ENCODE measurements around the gene RXRB.
"Not testable (repeated sequence)": the region's sequence is repeated elsewhere in the genome, so short reads cannot be mapped to it uniquely, and the experiment has no call there.

The RXRB gene

DNA sequence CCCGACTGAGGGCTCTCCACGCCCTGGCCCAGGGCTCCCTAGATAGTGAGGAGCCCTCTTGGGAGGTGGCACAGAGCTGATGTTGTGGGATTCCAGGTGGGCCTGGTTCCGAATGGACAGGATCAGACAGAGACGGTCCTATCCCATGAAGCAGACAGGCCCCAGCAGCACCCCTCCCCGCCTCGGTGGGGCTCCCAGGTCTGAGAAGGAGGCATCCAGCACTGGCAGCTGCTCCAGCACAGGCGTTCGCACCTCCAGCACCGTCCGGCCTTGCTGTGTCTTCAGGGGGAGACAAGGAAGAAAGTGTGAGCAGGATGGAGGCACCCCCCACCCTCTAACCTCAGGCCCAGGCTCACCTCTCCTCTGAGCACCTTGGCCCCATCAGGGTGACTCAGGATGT, 36.9 kb downstream of the RXRB start:
- DNase-seq (ENCODE audit: low spot score): no peak

DNA sequence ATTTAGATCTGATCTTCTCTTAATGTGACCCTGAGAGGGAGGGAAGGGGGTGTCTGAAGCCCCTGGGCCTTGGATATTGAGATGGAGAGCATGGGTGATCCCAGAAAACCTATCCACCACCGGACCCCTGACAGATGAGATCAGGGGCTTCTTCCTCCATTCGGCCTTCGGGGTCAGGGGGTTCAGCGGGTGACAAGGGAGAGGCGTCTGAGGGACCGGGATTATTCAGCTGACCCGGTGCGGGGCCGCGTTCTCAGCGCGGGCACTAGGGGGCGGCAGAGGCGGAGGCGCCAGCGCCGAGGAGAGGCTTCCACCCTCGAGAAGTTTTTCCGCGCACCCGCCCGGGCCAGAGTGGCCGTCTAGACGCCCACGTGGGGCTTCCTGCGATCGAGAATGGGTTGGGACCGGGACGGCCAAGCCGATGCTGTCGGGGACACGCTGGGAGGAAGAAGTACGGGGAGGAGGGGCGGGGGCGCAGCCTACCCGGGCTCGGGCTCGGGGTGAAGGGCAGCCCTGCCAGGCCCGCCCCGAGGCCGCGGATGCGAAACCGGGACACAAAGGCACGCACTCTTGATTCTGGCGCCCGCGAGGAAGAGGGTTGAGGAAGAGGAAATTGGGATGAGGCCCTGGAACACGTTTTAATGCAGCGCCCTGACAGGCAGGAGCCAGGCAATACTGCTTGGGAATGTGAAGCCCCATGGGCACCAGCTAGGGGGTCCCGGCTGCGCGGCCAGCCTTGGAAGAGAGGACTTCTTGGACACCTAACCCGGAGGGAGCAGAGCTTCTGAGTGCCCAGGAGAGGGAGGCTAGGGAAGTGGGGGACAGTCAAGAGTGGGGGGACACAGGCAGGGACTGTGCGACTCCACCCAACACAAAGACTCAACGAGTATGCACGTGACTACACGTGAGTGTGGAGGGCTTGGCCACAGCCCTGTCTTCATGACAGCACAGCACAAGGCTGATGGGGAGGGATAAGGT, 38.8 kb downstream of the RXRB start:
- peak; percentile 94 for DNase-seq (ENCODE audit: low spot score)

DNA sequence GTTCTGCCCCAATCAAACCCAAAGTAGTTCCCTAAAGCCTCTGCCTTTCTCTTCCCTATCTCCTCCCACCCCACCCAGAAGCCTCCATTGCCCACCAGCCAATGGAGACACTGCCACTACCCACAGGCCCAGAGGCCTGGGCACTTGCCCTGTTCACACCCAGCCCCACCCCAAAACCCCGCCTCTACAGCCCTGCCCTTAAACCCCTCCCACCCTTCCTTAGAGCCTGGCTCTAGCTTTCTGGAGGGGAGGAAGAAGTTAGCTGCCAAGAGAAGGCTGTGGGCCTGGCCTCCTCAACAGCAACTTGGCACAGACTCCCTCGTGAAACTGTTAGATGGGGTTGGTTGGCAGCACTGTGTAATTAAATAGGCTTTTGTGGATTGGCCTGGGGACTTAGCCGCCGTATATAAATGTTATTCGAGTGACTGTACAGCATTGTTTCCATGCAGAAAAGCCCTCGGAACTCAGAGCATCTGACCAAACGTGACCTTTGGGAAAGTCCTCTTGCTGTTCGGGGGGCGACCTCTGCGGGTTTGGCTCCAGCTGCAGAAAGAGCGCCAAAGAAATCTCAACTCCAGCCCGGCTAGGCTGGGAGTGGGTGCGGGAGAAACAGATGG, 39.6 kb downstream of the RXRB start:
- peak; percentile 90 for DNase-seq (ENCODE audit: low spot score)

DNA sequence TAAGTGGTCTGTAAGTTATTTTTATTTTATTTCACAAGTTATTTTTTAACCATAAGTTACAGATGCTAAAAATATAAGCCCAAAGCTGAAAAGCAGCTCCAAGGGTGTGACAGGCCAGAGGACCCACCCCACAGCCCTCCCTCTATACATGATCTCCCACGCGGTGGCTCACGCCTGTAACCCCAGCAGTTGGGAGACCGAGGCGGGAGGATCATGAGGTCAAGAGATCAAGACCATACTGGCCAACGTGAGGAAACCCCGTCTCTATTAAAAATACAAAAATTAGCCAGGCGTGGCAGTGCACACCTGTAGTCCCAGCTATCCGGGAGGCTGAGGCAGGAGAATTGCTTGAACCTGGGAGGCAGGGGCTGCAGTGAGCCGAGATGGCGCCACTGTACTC, 40.4 kb downstream of the RXRB start:
- no peak for DNase-seq (ENCODE audit: low spot score)

DNA sequence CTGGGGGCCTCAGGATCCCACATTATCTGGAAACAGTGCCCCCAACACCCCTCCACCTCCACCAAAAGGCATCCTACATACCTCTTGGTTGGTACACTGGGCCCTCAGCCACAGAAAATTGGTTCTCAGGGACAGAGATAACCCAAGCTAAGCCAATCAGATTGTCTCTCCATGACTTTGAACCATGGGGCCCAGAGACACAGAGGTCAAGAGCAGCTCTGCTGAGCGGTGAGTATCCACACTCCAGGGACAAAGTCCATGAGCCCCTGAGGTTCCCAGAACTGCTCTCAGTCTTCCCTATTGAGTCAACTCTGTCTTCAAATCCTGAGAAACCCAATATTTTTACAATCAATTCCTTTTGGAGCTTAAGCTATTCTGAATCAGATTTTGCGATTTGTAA, 43.5 kb downstream of the RXRB start:
- DNase-seq (ENCODE audit: low spot score): no peak

DNA sequence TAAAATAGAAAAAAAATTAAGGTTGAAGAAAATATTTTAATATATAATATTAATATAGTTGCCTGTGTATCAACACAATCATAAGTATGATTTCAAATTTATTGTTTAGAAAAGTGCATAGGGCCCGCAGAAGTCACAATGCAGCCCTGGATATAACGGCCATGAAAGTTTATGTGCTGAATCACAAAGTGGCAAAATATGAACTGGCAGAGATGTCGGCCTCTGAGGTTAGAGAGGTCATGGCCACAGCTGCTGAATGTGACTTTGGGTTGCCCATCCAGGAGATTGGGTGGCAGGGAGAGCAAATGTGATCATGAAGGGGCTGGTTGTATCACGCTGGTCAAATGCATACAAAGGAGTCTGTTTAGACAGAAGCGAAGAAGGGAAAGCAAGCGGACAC, 43.9 kb downstream of the RXRB start:
- DNase-seq (ENCODE audit: low spot score): no peak

DNA sequence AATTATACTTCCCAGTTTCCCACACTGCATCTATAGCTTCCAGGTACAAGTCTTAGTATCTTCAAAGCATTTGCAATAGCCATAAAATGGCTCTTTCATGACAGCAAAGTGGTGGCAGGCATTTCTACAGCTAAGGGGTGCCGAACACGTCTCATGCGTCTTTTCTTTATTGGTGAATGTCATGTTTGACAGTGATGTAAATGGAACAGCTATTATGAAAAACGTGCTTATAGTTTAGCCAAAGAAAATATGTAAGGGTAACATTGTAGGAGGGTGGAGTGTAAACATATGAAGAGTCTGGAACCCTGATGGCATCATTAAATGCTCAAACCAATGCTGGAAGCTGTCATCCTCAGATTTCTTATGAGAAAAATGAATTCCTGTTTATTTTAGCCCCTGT, 46.1 kb downstream of the RXRB start:
- DNase-seq (ENCODE audit: low spot score): no peak

DNA sequence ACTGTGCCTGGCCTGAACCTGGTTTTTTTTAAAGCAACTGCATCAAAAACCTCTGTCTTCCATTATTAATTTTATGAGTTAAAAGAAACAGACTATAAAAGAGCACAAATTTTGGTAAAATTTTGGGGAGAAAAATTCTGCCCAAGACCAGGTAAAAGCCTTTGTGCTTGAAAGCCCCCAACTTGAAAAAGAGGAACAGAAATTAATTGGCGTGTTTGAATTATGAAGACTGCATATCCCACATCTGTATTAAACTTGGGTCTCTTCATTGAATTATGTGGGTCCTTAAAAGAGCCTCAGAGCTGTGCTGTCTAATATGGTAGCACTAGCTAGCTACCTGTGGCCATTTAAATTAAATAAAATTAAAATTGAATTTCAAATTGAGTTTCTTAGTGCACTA, 49.4 kb downstream of the RXRB start:
- DNase-seq (ENCODE audit: low spot score): no peak

DNA sequence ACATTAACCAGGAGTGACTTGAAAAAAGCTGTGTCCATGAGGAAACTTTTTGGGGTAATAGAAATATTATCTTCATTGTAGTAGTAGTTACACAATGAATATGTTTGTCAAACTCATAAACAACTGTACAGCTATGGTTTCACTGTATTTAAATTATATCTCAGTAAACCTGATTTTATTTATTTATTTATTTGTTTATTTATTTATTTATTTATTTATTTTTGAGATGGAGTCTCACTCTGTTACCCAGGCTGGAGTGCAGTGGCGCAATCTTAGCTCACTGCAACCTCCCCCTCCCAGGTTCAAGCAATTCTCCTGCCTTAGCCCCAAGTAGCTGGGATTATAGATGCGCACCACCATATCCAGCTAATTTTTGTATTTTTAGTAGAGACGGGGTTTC, 49.9 kb downstream of the RXRB start:
- not testable (repeated sequence) for DNase-seq (ENCODE audit: low spot score)

DNA sequence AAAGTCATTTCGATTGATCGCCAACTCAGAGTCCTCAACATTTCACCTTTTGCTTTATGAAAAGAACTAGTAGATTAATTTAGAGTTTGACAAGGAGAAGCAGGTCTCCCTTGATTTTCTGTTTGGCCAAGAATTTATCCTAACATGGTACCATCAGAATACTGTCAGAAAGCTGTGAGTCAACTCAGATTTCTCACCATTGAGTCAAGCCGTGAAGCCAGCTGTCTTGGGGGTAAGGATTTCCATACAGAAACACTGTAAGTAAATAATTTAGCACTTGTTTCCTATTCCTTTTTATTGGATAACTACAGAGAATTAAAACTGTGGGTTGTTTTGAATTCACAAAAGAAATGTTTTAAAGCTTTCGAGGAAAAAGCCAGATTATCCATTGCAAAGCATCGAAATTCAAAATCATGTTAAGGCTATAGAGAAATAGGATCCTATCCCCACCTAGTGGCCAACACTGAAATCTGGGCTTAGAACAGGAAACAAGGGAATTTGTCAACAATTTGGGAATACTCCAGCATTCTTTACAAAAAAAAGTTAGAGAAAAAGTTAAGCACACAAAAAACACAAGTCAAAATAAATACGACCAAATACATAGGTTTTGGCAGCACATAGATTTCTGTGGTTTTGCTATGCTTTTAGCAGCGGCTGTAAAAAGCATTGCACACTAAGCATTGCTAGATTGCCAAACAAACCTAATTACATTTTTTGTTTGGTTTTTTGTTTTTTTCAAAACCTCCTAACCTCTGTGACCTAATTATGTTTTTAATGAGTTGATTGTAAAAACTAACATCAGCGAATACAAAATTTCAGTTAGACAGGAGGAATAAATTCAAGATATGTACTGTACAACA, 52.4 kb downstream of the RXRB start:
- peak; percentile 73 for DNase-seq (ENCODE audit: low spot score)

DNA sequence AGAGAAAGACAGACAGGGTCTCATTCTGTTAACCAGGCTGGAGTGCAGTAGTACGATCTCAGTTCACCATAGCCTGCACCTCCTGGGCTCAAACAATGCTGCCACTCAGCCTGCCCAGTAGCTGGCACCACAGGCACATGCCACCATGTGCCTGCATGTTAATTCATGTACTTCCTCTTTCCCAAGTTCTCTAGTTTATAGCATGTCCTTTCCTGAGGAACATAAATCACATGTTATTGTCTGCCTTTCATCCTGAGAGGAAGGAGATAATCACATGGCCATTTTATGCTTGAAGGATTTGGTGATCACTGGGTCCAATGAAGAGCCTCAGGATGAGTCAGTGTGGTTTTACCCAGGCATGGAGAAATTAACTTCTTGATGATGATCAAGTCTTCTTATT, 56.1 kb downstream of the RXRB start:
- no peak for DNase-seq (ENCODE audit: low spot score)
